CD8-positive, alpha-beta memory T cell (primary cell): Measurements from ENCODE around the gene LITAFD. TPM values are rescaled to one million over a fixed set of nuclear protein-coding genes. Genes with fewer than 3 reads are reported as not detected.
A peak's percentile ranks its signal among the peaks of the same experiment; 100 is the strongest.

ENCODE experiments used
- CTCF ChIA-PET: fragments of 350-600 bp; sonication (Branson Sonifier 250); formaldehyde crosslinking; loops from one replicate; lab custom pipeline; 2021; ENCODE audit warnings: antibody characterized with exemption; lab: Charles Lee
- POLR2A ChIA-PET: fragments of 350-600 bp; sonication (Branson Sonifier 250); formaldehyde crosslinking; loops from one replicate; lab custom pipeline; 2021; ENCODE audit warnings: antibody characterized with exemption; lab: Charles Lee
- DNase-seq, 5 donors: peaks; one replicate each; pipeline versions ENCODE4 v3.0.0 to v3.0.0-alpha.2; 2020 to 2022; ENCODE audit warnings: mixed read lengths in 1 of 5
- H3K27ac ChIP-seq: one replicate; pipeline ENCODE4 v1.7.0; 2013; ENCODE audit warnings: low read depth, mild to moderate bottlenecking, low read length, moderate library complexity
- H3K27me3 ChIP-seq: 2 replicates; pipeline ENCODE4 v1.7.0; 2013; ENCODE audit warnings: low read length, mild to moderate bottlenecking; ENCODE audit not compliant: insufficient read depth, poor library complexity, severe bottlenecking
- H3K36me3 ChIP-seq: 2 replicates; pipeline ENCODE4 v1.7.0; 2013; ENCODE audit warnings: mild to moderate bottlenecking, low read length, moderate library complexity; ENCODE audit not compliant: insufficient read depth
- H3K4me1 ChIP-seq: 2 replicates; pipeline ENCODE4 v1.7.0; 2013; ENCODE audit warnings: mild to moderate bottlenecking, low read length, moderate library complexity; ENCODE audit not compliant: insufficient read depth
- H3K4me3 ChIP-seq: 2 replicates; pipeline ENCODE4 v1.7.0; 2013; ENCODE audit warnings: mild to moderate bottlenecking, low read length
- H3K9me3 ChIP-seq: 2 replicates; pipeline ENCODE4 v1.7.0; 2013; ENCODE audit warnings: mild to moderate bottlenecking, low read length
- H3K27ac Mint-ChIP-seq, 8 donors: one replicate each; pipeline ENCODE4 v1.8.0; 2020 to 2021; ENCODE audit warnings: mixed read lengths in 8 of 8, mild to moderate bottlenecking in 6 of 8, inconsistent platforms in 3 of 8, moderate library complexity in 3 of 8
- H3K27me3 Mint-ChIP-seq, 2 donors: one replicate each; pipeline ENCODE4 v1.8.0; 2020 to 2021; ENCODE audit warnings: mixed read lengths in 2 of 2, mild to moderate bottlenecking in 1 of 2, moderate library complexity in 1 of 2
- H3K36me3 Mint-ChIP-seq, 3 donors: one replicate each; pipeline ENCODE4 v1.8.0; 2020 to 2021; ENCODE audit warnings: mixed read lengths in 3 of 3, inconsistent platforms in 1 of 3, mild to moderate bottlenecking in 1 of 3
- H3K4me1 Mint-ChIP-seq, 3 donors: one replicate each; pipeline ENCODE4 v1.8.0; 2020 to 2021; ENCODE audit warnings: mixed read lengths in 3 of 3, inconsistent platforms in 1 of 3, mild to moderate bottlenecking in 1 of 3
- H3K4me3 Mint-ChIP-seq, 7 donors: one replicate each; pipeline ENCODE4 v1.8.0; 2020 to 2021; ENCODE audit warnings: mixed read lengths in 7 of 7, mild to moderate bottlenecking in 6 of 7, moderate library complexity in 4 of 7, inconsistent platforms in 2 of 7
- H3K9me3 Mint-ChIP-seq, 5 donors: one replicate each; pipeline ENCODE4 v1.8.0; 2020 to 2022; ENCODE audit warnings: mixed read lengths in 5 of 5, mild to moderate bottlenecking in 3 of 5, moderate library complexity in 2 of 5, inconsistent platforms in 1 of 5
- polyA plus RNA-seq: library from polyadenylated mRNA; unstranded; fragments of 300-500 nt; fragmentation: Illumina TruSeq; gene quantifications from one replicate; pipeline ENCODE4 v1.2.3, GENCODE V29; 2021
- total RNA-seq, 2 experiments: library from RNA; stranded (reverse); gene quantifications; one replicate each; pipeline ENCODE4 v1.2.3, GENCODE V29; 2021

The LITAFD gene
- total and polyA plus RNA-seq, 3 experiments from 2014 or later, result not detected

DNA sequence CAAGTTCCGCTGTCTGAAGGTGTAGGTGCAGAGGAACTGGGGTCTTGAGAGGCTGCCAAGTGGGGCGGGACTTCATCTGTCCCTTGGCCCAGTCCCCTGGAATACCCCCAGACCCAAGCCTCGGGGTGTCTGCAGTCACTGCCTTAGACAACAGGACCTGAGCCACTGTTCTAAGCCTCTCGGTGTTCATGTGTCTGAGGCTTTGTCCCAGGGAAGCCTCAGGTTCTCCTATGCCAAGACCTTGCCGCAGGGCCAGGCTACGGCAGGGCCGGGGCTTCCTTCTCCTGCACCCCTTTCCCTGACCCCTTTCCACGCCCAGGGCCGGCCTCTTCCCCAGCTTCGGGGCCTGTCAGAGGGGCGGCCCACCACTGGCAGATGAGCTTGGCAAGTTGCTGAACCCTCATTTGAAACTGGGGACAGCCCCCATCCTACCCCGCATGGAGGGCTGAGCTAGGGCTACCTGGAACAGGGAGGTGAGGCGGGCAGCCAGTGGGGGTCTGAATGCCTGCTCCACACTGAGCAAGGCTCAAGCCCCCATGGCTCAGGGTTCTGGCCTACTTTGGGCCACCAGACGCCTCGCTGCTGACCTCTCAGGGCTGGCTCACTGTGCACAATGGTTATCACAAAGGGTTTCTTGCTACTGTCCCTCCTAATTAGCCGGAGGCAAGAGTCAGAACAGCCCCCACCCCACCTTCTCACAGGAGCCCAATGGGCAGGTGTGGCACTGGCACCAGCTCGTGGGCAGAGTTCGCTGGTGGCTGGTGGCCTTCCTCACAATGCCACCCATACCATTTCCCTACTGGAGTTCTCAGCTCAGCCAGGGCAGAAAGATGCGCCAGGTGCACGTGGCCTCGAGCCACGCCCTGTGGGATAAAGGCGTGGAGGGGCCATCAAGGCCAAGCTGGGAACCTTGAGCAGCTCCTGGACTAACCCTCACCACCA is 7.1 kb downstream of the LITAFD start:
- POLR2A ChIA-PET, result interaction anchor here (1.2 kb wide), 1 partner anchor 13 kb away, joined by 3 read pairs; no protein-coding TSS in a partner anchor
- CTCF ChIA-PET, result interaction anchor here (1.0 to 4.9 kb wide), 3 partner anchors 9 to 119 kb away, joined by 3 to 20 read pairs (median 4); partner anchors contain the start of gene CARHSP1
- H3K4me1 ChIP-seq, result peaks cover 7% of the 10 kb centered on the region

GRCh38 chr16:8889893-8890548 is 7.9 kb downstream of the LITAFD start:
- H3K4me3 Mint-ChIP-seq, result no peak overlapping the region

More for the DNA sequence above, 7.1 kb downstream of the LITAFD start:
- Histone ChIP-seq H3K9me3 (no peaks in the 10 kb centered on the region), H3K4me3 (no peak overlapping the region), H3K27ac (no peak overlapping the region), H3K27me3 (no peaks in the 10 kb centered on the region), H3K36me3 (peaks cover 12% of the 10 kb centered on the region)
- Mint-ChIP-seq H3K27ac (peak overlapping the region in 1 of 8 donors; percentile 39), H3K9me3 (peaks cover 0 to 2% (median 0%) of the 10 kb centered on the region in 5 donors), H3K36me3 (peaks cover 0 to 43% (median 14%) of the 10 kb centered on the region in 3 donors), H3K4me3 (no peak overlapping the region), H3K4me1 (peaks cover 20 to 44% (median 34%) of the 10 kb centered on the region in 3 donors), H3K27me3 (peaks cover 10 to 12% of the 10 kb centered on the region in 2 donors)
- DNase-seq, result no peak

DNA sequence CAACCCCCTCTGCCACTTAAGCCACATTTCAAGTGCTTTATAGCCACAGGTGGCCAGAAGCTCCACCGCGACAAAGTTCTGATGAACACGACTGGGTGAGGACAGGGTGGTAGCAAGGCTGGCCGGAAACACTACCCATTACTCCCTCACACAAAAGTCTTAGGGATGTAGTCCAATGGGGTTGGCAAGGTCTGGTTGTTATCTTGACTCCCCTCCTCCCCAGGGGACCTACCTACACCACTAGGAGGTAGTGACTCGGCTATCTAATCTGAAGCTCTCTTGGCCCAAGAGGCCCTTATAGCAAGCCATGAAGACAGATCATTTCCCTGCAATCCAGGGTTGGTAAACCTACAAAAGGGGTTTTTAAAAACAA is 8.4 kb downstream of the LITAFD start:
- Histone ChIP-seq H3K9me3 (no peaks in the 10 kb centered on the region), H3K36me3 (peaks cover 26% of the 10 kb centered on the region), H3K27ac (no peak overlapping the region), H3K4me3 (no peak overlapping the region), H3K27me3 (no peaks in the 10 kb centered on the region), H3K4me1 (peaks cover 3% of the 10 kb centered on the region)
- H3K27ac Mint-ChIP-seq, result peak overlapping the region in 5 of 8 donors; percentile 86 to 95 (median 89)
- no peak for DNase-seq
- peaks cover 5 to 7% of the 10 kb centered on the region in 2 donors for H3K27me3 Mint-ChIP-seq
- peaks cover 17 to 41% (median 34%) of the 10 kb centered on the region in 3 donors for H3K4me1 Mint-ChIP-seq
- CTCF ChIA-PET, result interaction anchor here (1.6 to 4.9 kb wide), 3 partner anchors 10 to 244 kb away, joined by 3 to 20 read pairs (median 9); partner anchors contain the start of gene LITAFD
- H3K9me3 Mint-ChIP-seq, result peaks cover 0 to 2% (median 0%) of the 10 kb centered on the region in 5 donors
- no peak overlapping the region for H3K4me3 Mint-ChIP-seq
- POLR2A ChIA-PET, result interaction anchor here (1.2 kb wide), 1 partner anchor 11 kb away, joined by 3 read pairs; no protein-coding TSS in a partner anchor
- peaks cover 4 to 57% (median 21%) of the 10 kb centered on the region in 3 donors for H3K36me3 Mint-ChIP-seq

More at GRCh38 chr16:8889893-8890548, 7.9 kb downstream of the LITAFD start:
- Histone ChIP-seq H3K36me3 (peaks cover 20% of the 10 kb centered on the region), H3K4me3 (no peak overlapping the region), H3K27ac (no peak overlapping the region), H3K27me3 (no peaks in the 10 kb centered on the region), H3K9me3 (no peaks in the 10 kb centered on the region), H3K4me1 (peaks cover 7% of the 10 kb centered on the region)
- Mint-ChIP-seq H3K27ac (peak overlapping the region in 1 of 8 donors; percentile 88), H3K4me1 (peaks cover 20 to 44% (median 34%) of the 10 kb centered on the region in 3 donors), H3K36me3 (peaks cover 4 to 51% (median 19%) of the 10 kb centered on the region in 3 donors), H3K27me3 (peaks cover 10 to 11% of the 10 kb centered on the region in 2 donors), H3K9me3 (peaks cover 0 to 2% (median 0%) of the 10 kb centered on the region in 5 donors)
- POLR2A ChIA-PET, result interaction anchor here (1.2 kb wide), 1 partner anchor 12 kb away, joined by 3 read pairs; no protein-coding TSS in a partner anchor
- CTCF ChIA-PET, result interaction anchor here (1.0 to 4.9 kb wide), 4 partner anchors 9 to 118 kb away, joined by 3 to 20 read pairs (median 6); partner anchors contain the start of genes CARHSP1 and LITAFD
- no peak for DNase-seq

DNA sequence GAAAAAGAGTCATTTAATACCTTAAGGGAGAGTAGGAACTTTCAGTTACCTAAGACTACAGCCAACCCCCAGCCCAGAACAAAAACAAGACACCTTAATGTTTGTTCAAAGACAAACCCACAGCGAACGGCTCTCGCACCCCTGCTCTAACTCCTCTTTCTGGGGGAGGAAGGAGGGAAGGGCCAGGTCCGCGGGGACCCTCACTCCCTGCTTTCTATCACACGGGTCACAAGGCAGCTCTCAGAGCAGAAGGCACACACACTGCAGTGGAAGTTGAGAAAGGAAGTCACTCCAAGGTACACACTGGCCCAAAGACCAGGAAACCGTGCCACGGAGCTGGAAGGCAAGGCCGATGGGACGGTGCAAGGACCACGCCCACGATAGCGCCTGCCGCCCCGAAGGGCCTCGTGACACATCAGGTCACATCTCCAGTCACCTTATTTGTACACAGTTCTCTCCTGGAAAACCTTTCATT is 10.0 kb downstream of the LITAFD start:
- DNase-seq, result no peak
- peak overlapping the region; percentile 75 to 95 (median 87) for H3K27ac Mint-ChIP-seq
- CTCF ChIA-PET, result interaction anchor here (1.6 to 4.9 kb wide), 3 partner anchors 11 to 243 kb away, joined by 3 to 20 read pairs (median 9); partner anchors contain the start of gene LITAFD
- Histone ChIP-seq H3K9me3 (no peaks in the 10 kb centered on the region), H3K27me3 (no peaks in the 10 kb centered on the region), H3K36me3 (peaks cover 41% of the 10 kb centered on the region), H3K27ac (no peak overlapping the region), H3K4me1 (no peaks in the 10 kb centered on the region), H3K4me3 (no peak overlapping the region)
- peaks cover 0 to 1% of the 10 kb centered on the region in 2 donors for H3K27me3 Mint-ChIP-seq
- peaks cover 0 to 2% (median 0%) of the 10 kb centered on the region in 5 donors for H3K9me3 Mint-ChIP-seq
- H3K4me3 Mint-ChIP-seq, result peak overlapping the region in 5 of 7 donors; percentile 41 to 68 (median 57)
- peaks cover 10 to 69% (median 22%) of the 10 kb centered on the region in 3 donors for H3K36me3 Mint-ChIP-seq
- POLR2A ChIA-PET, result interaction anchor here (0.6 to 0.8 kb wide), 3 partner anchors 72 to 199 kb away, joined by 3 to 10 read pairs (median 8); partner anchors contain the start of gene HAPSTR1
- H3K4me1 Mint-ChIP-seq, result peaks cover 11 to 32% (median 23%) of the 10 kb centered on the region in 3 donors

DNA sequence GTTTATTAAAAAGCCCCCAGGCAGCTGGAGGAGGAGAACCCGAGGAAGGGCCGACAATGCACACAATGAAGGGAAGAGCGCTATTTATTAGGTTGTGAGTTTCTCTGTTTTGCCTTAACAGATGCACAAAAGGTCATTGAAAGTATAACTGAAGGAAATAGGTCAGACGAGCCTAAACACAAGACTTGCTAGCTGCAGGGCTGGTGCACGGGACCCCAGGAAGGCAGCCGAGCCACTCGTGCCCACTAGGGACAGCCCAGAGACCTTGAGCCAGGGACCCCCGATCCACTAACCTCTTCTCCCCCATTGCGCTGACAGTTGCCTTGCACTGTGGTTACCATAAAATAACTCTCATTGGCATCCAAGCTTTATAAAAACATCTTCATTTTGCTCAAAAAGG is 11.3 kb downstream of the LITAFD start:
- Mint-ChIP-seq H3K36me3 (peaks cover 13 to 80% (median 28%) of the 10 kb centered on the region in 3 donors), H3K27me3 (no peaks in the 10 kb centered on the region), H3K27ac (peak overlapping the region in 5 of 8 donors; percentile 5 to 78 (median 55)), H3K4me1 (peaks cover 8 to 29% (median 23%) of the 10 kb centered on the region in 3 donors), H3K4me3 (no peak overlapping the region), H3K9me3 (peaks cover 0 to 2% (median 0%) of the 10 kb centered on the region in 5 donors)
- CTCF ChIA-PET, result interaction anchor here (0.7 to 2.2 kb wide), 3 partner anchors 13 to 242 kb away, joined by 3 to 5 read pairs (median 4); no protein-coding TSS in a partner anchor
- Histone ChIP-seq H3K9me3 (no peaks in the 10 kb centered on the region), H3K27ac (no peak overlapping the region), H3K4me1 (no peaks in the 10 kb centered on the region), H3K4me3 (no peak overlapping the region), H3K36me3 (peaks cover 51% of the 10 kb centered on the region), H3K27me3 (no peaks in the 10 kb centered on the region)
- POLR2A ChIA-PET, result no interaction called here
- no peak for DNase-seq

GRCh38 chr16:8893976-8894690 is 12.0 kb downstream of the LITAFD start:
- CTCF ChIA-PET, result interaction anchor here (0.7 to 2.2 kb wide), 3 partner anchors 14 to 241 kb away, joined by 3 to 5 read pairs (median 4); no protein-coding TSS in a partner anchor
- Histone ChIP-seq H3K4me3 (no peak overlapping the region), H3K4me1 (no peaks in the 10 kb centered on the region), H3K27me3 (no peaks in the 10 kb centered on the region), H3K27ac (no peak overlapping the region), H3K36me3 (peaks cover 58% of the 10 kb centered on the region), H3K9me3 (no peaks in the 10 kb centered on the region)
- Mint-ChIP-seq H3K27me3 (no peaks in the 10 kb centered on the region), H3K9me3 (peaks cover 0 to 2% (median 0%) of the 10 kb centered on the region in 5 donors), H3K36me3 (peaks cover 13 to 87% (median 31%) of the 10 kb centered on the region in 3 donors), H3K27ac (peak overlapping the region in 2 of 8 donors; percentile 70), H3K4me1 (peaks cover 8 to 29% (median 23%) of the 10 kb centered on the region in 3 donors), H3K4me3 (no peak overlapping the region)
- POLR2A ChIA-PET, result no interaction called here
- no peak for DNase-seq
